Measurements from ENCODE around the gene SMTNL1. TPM values are rescaled to one million over a fixed set of nuclear protein-coding genes. Genes with fewer than 3 reads are reported as not detected.

SMTNL1 gene
- total and polyA plus RNA-seq, 9 of the 15 experiments (the other 6 are each of a cell fraction or from before 2014, with no cell fraction given) = not detected

GRCh38 chr11:57530215-57530595, 7.2 kb upstream of the SMTNL1 start (continued):
- TF ChIP-seq REST (IDR thresholded peaks at IDR 0.05; ENCODE audit: borderline replicate concordance) (no peak), REST (CRISPR knock-in tag; IDR thresholded peaks at IDR 0.05; ENCODE audit: low read depth) (no peak), FOXA1 (IDR thresholded peaks at IDR 0.05; ENCODE audit: borderline replicate concordance) (no peak), MAFG (tag; conservative IDR thresholded peaks at IDR 0.05) (no peak), MIER1 (IDR thresholded peaks at IDR 0.05; ENCODE audit: low read depth) (peak; percentile 74; the same call in 1 of the 2 replicates), ZNF280A (IDR thresholded peaks at IDR 0.05; ENCODE audit: low read depth, partially characterized antibody) (no peak), HLTF (IDR thresholded peaks at IDR 0.05) (0 out of 2 replicates have a peak, but pooled peaks have one; percentile 55), CAMTA2 (CRISPR knock-in tag; conservative IDR thresholded peaks at IDR 0.05) (no peak), NR0B1 (IDR thresholded peaks at IDR 0.05; ENCODE audit: partially characterized antibody) (no peak), MCM3 (IDR thresholded peaks at IDR 0.05) (no peak), HBP1 (CRISPR knock-in tag; IDR thresholded peaks at IDR 0.05) (no peak), ELK3 (CRISPR knock-in tag; IDR thresholded peaks at IDR 0.05) (no peak), FOXP4 (CRISPR knock-in tag; IDR thresholded peaks at IDR 0.05; ENCODE audit: borderline replicate concordance) (no peak)

All from K562 (cell line).